ENCODE measurements around the gene SASH1. TPM values are rescaled to one million over a fixed set of nuclear protein-coding genes. Genes with fewer than 3 reads are reported as not detected.

The SASH1 gene
- total and polyA plus RNA-seq, 2 experiments from 2014 or later = 7.5 to 7.8 TPM

GRCh38 chr6:148414836-148415235, 72.2 kb downstream of the SASH1 start:
- Histone ChIP-seq H4K20me1 (ENCODE audit: insufficient read depth, poor library complexity, severe bottlenecking) (no peaks in the 10 kb centered on the region), H3K9me3 (ENCODE audit: low read depth) (no peaks in the 10 kb centered on the region), H3K4me1 (ENCODE audit: insufficient read depth) (no peaks in the 10 kb centered on the region), H3K4me2 (no peak overlapping the region), H3K79me2 (no peaks in the 10 kb centered on the region), H2AFZ (no peak overlapping the region), H3K9me2 (replicated peaks; ENCODE audit: insufficient read depth) (no peaks in the 10 kb centered on the region), H3K27me3 (no peaks in the 10 kb centered on the region), H3K36me3 (replicated peaks; ENCODE audit: insufficient read depth, low read depth) (no peaks in the 10 kb centered on the region), H3K4me3 (no peak overlapping the region), H3K27ac (no peak overlapping the region)
- DNase-seq (ENCODE audit: low spot score) = no peak
- TF ChIP-seq EZH2phosphoT487 (IDR thresholded peaks at IDR 0.05; ENCODE audit: low read depth, severe bottlenecking, unreplicated experiment) = no peak
- TF ChIP-seq CTCF (IDR thresholded peaks at IDR 0.05; ENCODE audit: poor library complexity) = no peak
- no peak for TF ChIP-seq EZH2 (IDR thresholded peaks at IDR 0.05; ENCODE audit: borderline replicate concordance)
- WGBS (ENCODE audit: low lambda C conversion rate, missing lambda C conversion rate) = 78% methylated on average over 3 of the region's 3 CpGs

DNA sequence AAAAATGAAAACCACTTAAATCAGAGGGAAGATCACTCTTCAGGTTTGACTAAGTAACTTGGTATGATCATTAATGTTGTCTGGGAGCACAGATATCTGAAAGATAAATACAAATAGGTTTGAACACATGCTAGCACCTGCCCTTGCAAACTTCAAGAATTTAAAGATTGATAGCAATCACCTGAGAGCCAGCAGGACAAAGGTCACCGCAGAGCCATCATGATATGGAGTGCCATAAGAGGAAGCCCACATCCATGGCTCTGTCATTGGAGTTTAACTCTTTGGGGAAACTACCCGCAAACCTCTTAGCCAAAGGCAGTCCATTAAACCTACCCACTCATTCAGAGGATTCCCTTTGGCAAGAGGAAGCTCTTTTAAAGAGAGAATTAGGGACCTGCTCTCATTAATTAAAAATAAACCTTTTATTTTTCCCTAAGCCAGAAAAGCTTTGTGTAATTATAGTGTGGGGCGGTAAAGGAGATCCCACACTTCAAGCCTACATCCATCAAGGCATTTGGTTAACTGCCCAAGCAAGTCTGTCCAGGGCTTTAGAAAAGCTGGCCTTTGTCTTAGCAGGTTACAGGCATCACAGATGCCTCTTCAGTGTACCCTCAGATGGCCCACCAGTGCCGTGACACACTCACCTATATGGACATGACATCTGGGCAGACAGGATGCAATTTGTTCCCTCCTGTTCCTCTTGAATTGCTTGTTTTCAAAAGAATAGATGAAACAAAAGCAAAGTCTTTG, 73.0 kb downstream of the SASH1 start:
- H3K4me1 ChIP-seq (ENCODE audit: insufficient read depth) = no peaks in the 10 kb centered on the region
- no peaks in the 10 kb centered on the region for H3K79me2 ChIP-seq
- H2AFZ ChIP-seq = no peak overlapping the region
- WGBS (ENCODE audit: low lambda C conversion rate, missing lambda C conversion rate) = 77% methylated on average over 4 of the region's 4 CpGs
- TF ChIP-seq EZH2 (IDR thresholded peaks at IDR 0.05; ENCODE audit: borderline replicate concordance) (no peak), CTCF (IDR thresholded peaks at IDR 0.05; ENCODE audit: poor library complexity) (no peak), EZH2phosphoT487 (IDR thresholded peaks at IDR 0.05; ENCODE audit: low read depth, severe bottlenecking, unreplicated experiment) (no peak)
- H3K4me3 ChIP-seq = no peak overlapping the region
- no peak overlapping the region for H3K4me2 ChIP-seq
- no peaks in the 10 kb centered on the region for H3K9me2 ChIP-seq (replicated peaks; ENCODE audit: insufficient read depth)
- no peak for DNase-seq (ENCODE audit: low spot score)
- H3K27ac ChIP-seq = no peak overlapping the region
- no peaks in the 10 kb centered on the region for H3K27me3 ChIP-seq
- H3K9me3 ChIP-seq (ENCODE audit: low read depth) = no peaks in the 10 kb centered on the region
- H3K36me3 ChIP-seq (replicated peaks; ENCODE audit: insufficient read depth, low read depth) = no peaks in the 10 kb centered on the region
- H4K20me1 ChIP-seq (ENCODE audit: insufficient read depth, poor library complexity, severe bottlenecking) = no peaks in the 10 kb centered on the region

- H2AFZ ChIP-seq = no peak overlapping the region
- H3K4me1 ChIP-seq (ENCODE audit: insufficient read depth) = no peaks in the 10 kb centered on the region
- H4K20me1 ChIP-seq (ENCODE audit: insufficient read depth, poor library complexity, severe bottlenecking) = no peaks in the 10 kb centered on the region
- 86% methylated on average over 7 of the region's 7 CpGs for WGBS (ENCODE audit: low lambda C conversion rate, missing lambda C conversion rate)
- TF ChIP-seq EZH2phosphoT487 (IDR thresholded peaks at IDR 0.05; ENCODE audit: low read depth, severe bottlenecking, unreplicated experiment) (no peak), CTCF (IDR thresholded peaks at IDR 0.05; ENCODE audit: poor library complexity) (no peak), EZH2 (IDR thresholded peaks at IDR 0.05; ENCODE audit: borderline replicate concordance) (no peak)
- no peak overlapping the region for H3K4me3 ChIP-seq
- no peak overlapping the region for H3K4me2 ChIP-seq
- no peaks in the 10 kb centered on the region for H3K9me3 ChIP-seq (ENCODE audit: low read depth)
- no peak for DNase-seq (ENCODE audit: low spot score)
- H3K9me2 ChIP-seq (replicated peaks; ENCODE audit: insufficient read depth) = no peaks in the 10 kb centered on the region
- no peaks in the 10 kb centered on the region for H3K79me2 ChIP-seq
- H3K27ac ChIP-seq = no peak overlapping the region
- H3K36me3 ChIP-seq (replicated peaks; ENCODE audit: insufficient read depth, low read depth) = no peaks in the 10 kb centered on the region
- H3K27me3 ChIP-seq = no peaks in the 10 kb centered on the region
Measured at GRCh38 chr6:148416330-148416965, 73.8 kb downstream of the SASH1 start.
